Stimulated activated CD8-positive, alpha-beta memory T cell treated with anti-CD3 and anti-CD28 coated beads, Interleukin-15, amount 100 ng/mL, for 1 hour (primary cell): ENCODE results near the gene ZNF396.

Experiments used
- DNase-seq: peaks from one replicate; pipeline ENCODE4 v3.0.0-alpha.2; 2020; ENCODE audit warnings: low read depth

Gene ZNF396

DNA sequence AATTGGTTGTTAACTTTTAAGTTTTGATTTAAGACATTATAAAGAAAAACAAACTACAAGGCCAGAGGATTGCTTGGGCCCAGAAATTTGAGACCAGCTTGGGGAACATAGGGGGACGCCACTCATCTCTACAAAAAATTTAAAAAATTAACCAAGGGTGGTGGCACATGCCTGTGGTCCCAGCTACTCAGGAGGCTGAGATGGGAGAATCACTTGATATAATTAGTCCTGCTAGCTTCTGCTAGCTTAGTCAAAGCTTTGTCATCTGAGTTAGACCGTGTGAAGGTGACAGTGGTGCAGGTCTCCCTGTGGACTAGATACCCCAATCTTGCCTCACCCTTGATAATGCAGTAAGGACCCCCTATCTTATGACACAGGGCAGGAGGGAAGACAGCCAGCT lies 6.0 kb upstream of the ZNF396 start:
- DNase-seq = no peak

DNA sequence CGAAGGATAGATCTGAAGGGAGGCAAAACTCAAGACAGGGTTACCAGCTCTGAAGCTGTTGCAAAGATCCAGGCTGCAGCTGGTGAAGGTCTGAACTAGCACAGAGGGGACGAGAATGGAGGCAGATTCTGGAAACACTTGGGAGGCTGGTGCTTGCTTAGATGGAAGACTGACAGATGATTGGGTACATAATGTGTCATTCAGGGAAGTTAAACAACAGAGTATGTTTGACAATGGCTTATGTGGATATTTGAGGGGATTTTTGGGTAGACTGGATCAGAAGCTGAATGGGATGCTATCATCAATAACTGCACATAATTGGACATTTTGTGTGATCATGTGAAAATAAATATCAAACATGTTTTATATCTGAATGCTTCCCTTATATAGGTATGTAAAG lies 2.3 kb upstream of the ZNF396 start:
- DNase-seq = no peak

DNA sequence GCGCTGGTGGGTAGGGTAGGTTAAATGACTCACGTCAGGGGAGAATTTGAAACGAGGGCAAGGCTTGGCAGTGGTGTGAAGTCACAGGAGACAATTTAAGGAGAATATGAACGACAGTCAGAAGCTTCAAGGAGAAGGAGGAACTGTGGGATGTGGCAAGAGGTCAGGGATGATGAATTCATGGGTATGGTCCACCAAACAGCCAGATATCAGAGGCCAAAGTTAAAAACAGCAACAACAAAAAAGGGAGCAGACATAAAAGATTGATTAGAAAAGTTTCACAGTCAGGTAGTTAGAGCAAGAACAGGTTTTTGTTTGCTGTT lies 1.4 kb upstream of the ZNF396 start:
- no peak for DNase-seq

DNA sequence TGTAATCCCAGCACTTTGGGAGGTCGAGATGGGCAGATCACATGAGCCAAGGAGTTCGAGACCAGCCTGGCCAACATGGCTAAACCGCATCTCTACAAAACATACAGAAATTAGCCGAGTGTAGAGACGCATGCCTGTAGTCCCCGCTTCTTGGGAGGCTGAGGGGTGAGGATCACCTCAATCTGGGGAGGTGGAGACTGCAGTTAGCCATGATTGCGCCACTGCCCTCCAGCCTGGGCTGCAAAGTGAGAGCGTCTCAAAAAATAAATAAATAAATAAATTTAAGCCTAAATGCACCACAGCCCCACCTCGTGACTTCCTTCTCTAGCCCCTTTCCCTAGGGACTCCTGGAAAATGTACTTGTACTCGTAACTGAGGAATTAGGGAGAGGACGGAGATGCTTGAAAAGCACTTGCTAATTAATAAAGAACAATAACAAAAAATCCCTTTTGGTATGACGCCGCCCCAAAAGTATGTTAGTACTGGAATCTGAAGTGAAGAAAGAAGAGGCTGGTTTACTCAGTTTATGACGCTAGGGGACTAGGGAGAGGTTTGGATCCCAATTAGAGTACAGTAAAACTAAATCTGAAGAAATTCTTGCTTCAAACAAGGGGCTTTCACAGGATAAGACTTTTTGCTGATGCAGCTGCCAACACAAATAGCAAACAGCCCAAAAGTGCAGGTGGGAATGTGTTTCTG lies 887 bp upstream of the ZNF396 start:
- no peak for DNase-seq

DNA sequence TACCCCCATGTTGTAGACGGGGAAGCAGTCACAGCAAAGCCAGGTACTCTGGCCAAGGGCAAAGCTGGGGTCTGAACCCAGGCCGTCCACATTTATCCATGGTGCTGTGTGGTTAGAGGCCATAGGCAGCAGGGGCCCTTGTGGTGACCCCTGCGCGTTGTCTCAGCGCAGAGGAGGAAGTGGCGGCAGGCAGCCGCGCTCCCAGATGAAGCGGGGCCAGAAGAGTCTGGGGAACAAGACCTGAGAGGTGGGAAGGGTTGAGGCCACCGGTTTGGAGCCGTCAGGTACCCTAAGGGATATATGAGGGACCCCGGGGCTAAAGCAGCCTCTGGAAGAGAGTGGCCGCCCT lies 770 bp downstream of the ZNF396 start:
- DNase-seq = no peak

DNA sequence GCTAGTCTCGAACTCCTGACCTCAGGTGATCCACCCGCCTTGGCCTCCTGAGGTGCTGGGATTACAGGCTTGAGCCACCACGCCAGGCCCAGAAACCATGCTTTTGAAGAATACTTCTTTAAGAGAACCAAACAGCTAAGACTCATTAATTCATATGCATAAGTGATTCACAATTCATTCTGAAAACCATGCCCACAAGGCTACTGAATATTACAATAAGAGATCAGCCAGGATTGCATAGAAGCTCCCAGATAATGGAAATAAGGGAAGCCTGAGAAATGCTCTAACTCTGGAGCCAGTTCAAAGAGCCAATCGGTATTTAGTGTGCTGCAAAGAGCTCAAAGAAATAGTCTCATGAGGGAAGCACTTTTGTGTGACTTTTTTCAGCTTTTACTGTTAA lies 2.4 kb downstream of the ZNF396 start:
- no peak for DNase-seq

DNA sequence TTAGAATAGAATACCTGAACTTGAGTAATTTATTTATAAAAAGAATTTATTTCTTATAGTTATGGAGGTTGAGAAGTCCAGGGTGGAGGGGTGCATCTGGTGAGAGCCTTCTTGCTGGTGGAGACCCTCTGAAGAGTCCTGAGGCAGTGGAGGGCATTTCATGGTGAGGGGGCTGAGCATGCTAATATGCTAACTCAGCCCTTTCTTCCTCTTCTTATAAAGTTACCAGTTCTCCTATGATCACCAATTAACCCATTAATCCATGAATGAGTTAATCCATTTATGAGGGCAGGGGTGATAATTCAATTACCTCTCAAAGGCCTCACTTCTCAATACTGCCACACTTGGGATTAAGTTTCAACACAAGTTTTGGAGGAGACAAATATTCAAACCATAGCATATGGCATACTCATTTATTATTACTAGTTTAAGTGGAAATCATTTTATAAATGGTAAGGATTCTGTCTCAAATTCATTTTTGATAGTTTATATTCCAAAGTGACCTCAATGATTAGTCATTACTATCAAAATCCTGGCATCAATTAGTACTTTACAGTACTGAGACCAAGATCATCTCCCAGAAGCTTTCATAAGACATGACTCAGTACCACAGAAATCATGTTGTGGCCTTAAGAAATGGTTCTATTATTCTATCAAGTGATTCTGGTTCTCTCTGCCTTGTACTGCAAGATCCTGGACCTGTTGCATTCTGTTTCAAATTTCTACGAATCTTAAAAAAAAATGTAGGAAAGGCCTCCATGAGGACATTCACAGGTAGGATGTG lies 5.5 kb downstream of the ZNF396 start:
- DNase-seq = no peak

DNA sequence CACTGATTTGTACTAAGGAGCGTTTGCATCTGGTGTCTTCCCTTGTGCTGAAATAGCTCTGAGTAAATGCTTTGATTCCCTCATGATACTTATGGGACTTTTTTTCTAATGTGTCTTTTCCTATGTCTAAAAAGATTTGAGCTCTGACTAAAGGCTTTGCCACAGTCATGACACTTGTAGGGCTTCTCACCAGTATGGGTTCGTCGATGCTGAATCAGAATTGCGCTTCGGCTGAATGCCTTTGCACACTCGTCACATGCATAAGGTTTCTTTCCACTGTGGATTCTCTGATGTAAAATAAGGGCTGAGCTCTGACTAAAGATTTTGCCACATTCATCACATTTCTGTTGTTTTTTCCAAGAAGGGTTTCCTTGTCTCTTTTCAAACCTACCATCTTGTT lies 8.0 kb downstream of the ZNF396 start:
- no peak for DNase-seq

DNA sequence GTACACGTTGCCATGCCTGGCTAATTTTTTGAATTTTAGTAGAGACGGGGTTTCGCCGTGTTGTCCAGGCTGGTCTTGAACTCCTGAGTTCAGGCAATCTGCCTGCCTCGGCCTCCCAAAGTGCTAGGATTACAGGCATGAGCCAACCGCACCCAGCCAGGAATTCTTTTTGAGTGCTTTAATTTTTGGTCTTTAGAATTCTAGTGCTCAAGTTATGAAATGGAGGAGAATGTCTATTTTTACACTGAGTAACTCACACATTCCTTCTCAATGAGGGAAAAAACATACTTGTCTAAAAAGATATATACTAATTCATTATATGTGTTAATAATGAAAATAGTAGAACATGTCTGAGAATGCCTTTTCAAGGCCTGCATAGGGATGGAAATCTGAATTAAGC lies 8.5 kb downstream of the ZNF396 start:
- DNase-seq = no peak

DNA sequence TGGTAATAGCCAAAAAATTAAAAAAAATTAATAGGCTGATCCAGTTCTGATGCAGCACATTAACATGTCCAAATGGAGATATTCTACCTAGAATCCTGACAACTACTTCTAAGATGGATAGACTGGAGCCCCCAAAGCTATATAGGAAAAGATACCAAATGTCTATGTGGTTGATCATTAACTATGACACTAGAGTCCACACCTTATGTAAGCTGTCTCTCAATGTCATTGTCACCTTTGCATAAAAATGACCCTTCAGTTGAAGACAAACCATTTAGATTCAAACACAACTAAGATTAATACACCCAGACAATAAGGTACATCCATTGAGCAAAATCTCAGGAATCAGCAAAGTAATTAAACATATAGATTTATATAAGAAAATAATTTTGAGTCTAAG lies 14.6 kb downstream of the ZNF396 start:
- no peak for DNase-seq

DNA sequence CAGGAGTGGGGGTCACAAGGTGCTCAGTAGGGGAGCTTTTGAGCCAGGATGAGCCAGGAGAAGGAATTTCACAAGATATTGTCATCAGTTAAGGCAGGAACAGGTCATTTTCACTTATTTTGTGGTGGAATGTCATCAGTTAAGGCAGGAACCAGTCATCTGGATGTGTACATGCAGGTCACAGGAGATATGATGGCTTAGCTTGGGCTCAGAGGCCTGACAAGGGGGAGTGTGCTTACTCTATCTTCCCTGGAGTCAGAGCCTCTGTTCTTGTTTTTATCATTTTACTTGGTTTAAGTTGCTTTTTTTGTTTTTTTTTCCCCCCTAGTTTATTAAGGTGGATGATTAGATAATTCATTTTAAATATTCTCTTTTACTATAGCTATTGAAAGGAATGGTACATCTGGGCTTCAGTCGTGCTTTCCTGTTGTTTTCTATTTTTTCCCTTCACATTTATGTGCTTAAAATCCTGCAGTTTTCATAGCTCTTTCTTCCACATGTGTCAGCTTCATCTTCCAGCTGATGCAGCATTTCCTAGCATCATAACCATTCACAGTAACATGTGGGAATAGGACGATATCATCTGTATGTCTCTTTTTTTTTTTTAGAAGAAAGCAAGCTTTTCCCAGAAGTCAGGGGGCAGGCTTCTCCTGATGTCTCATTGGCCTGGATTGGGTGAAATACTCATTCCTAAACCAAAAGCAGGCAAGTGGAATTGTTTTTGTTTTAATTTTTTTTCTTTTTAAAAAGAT lies 15.4 kb downstream of the ZNF396 start:
- no peak for DNase-seq

DNA sequence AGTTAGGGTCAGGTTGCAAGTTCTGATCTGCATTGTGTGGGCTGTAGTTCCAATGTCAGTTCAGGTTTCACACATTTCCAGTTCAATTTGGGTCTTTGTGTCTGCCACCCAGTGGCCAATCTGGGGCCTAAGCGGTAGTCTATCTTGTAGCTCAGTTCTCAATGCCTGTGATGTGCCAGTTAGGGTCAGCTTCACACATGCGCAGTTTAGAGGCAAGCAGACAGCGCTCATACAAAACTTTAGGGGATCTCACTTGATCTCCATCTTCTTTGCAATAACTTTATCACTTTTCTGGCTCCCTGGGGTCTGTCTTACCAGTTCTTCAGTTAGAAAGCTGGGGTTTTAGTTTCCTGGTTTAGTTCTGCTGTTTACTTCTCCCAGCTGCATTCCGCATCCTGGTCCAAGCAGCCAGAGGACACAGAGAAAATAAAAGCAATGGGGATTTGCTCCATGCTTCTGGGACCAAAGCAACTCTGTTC lies 22.0 kb downstream of the ZNF396 start:
- peak; percentile 38 for DNase-seq

DNA sequence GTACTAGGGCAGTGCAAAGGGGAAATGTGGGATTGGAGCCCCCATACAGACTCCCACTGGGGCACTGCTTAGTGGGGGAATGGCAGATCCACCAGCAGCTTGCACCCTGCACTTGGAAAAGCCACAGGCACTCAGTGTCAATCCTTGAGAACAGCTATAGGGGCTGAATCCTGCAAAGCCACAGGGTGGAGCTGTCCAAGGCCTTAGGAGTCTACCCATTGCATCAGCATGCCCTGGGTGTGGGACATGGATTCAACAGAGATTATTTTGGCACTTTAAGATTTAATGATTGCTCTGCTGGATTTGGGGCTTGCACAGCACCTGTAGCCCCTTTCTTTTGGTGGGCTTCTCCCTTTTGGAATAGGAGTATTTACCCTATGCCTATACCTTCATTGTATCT lies 24.4 kb downstream of the ZNF396 start:
- DNase-seq = no peak

DNA sequence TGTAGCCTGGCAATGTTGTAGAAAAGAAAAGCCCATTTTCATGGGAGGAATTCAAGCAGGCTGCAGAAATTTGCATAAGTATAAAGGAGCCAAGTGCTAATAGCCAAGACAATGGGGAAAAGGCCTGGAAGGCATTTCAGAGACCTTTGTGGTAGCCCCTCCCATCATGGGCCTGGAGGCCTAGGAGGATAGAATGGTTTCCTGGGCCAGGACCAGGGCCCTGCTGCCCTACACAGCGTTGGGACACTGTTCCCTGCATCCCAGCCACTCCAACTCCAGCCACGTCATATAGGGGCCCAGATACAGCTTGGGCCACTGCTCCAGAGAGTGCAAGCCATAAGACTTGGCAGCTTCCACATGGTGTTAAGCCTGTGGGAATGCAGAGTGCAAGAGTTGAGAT lies 24.9 kb downstream of the ZNF396 start:
- no peak for DNase-seq

DNA sequence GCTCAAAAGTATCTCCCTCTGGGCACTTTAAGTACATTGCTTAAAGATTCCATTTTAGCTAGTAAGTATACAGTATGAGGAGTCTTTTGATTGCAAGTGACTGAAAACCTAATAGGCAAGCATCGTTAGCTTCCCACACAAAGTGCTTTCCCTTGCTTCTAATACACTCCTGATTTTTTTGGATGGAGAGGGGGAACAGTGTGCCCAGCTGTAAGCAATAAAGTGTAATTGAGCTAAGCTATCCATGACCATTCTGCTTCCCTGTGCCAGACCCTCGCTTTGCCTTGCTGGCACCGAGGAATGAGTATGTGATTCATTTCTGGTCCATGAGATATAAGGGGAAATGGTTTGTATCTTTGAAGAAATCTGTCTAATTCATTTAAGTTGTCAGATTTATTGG lies 29.1 kb downstream of the ZNF396 start:
- no peak for DNase-seq

DNA sequence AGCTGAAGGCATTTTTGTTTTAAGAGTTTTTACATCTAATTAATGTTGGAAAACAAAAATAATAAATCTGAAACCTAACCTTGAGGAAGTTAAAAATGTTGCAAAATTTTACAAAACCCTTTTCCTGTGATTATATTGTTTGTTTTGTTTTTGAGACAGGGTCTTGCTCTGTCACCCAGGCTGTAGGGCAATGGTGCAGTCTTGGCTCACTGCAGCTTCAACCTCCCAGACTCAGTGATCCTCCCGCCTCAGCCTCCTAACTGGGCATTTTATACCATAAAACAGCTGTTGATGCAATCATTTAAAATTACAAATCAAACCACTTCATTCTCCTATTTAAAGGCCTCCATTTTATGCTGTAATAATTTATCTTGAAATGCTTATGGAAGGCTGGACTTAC lies 31.2 kb downstream of the ZNF396 start:
- DNase-seq = no peak

DNA sequence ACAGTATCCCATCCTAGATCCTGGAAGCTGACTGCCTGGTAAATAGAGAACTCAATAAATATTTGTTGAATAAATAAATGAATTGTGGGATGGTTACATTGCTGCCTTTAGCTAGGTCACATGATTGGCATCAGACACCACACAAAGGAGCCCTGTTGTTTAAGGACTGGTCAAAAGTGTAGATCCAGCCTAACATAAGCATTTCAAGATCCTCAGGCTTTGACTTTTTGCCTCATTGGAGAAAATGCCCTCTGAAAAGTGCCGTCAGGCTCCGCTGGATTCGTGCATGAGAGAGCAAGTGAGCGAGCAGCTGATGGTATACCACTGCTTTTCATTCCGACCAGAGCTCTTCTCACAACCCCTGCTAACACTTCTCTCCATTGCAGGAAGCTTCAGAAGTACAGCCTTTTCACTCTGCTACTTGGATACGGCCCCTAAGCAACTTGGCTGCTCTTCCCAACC lies 31.6 kb downstream of the ZNF396 start:
- no peak for DNase-seq

DNA sequence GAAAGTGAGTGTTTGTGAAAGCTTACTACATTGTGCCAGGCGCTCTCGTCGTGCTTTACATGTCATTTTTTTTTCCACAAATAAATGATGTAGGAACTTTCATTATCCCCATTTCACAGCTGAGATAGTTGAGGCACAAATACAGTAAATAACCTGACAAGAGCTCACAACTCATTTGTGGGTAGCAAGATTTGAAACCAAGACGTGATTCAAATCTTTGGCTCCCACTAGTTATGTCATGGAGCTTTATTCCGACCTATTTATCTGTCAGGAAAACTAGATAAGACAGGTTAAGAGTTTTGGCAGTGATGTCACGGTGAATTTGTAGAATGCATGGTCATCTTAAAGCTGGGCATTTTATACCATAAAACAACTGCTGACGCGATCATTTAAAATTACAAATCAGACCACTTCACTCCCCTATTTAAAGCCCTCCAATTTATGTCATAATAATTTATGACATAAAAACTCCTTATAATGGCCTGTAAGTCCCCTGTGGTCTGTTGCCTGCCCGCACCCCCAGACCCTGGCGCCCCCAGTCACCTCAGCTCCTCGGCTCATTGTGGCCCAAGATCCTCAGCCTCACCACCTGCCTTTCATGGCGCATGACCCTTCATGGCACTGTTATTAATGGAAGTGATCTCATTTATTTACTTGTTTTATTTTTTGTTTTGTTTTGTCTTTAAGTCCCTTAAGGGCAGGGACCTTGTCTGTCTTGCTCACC lies 32.2 kb downstream of the ZNF396 start:
- no peak for DNase-seq

DNA sequence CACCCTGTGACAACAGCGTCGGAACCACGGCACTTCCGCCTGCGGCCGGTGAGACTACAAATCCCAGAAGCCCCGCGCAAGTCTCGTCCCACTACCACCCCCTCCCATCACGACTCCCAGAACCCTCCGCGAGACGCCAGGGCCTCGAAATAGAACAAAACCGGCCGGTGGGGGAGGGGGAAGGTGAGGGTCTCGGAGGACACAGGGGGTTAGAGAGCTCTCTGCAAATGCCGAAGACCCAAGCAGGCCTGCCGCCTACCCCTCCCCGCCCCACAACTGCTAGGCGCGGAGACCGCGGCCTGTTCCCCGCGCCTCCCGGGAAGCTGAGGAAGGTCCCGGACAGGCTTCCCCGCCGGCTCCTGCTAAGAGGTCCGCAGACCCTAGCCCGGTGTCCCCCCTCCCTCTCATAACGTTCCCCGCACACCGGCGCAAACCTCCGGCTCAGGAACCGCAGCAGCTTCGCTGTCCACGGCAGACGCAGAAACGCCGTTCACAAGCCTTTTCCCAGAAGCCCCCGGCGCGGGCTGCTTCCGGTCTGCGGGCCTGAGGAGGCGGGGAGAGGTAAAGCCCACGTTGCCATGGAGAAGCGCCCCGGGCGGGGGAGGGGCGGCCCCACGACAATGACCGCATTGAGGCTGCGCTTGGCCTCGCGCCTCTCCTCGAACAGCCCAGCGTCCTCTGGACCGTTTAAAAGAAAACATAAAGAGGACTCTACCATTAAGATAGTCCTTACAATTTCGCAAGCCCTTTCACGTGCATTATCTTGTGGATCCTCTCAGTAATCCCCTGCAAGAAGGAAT lies 33.0 kb downstream of the ZNF396 start, which contains the start of gene ZNF24:
Gene ZNF24, minus strand, starts transcription at position 485 of the 800 bp plus-strand sequence. CDS start 3,770 bp downstream, outside the sequence.
- DNase-seq = peak; percentile 82

DNA sequence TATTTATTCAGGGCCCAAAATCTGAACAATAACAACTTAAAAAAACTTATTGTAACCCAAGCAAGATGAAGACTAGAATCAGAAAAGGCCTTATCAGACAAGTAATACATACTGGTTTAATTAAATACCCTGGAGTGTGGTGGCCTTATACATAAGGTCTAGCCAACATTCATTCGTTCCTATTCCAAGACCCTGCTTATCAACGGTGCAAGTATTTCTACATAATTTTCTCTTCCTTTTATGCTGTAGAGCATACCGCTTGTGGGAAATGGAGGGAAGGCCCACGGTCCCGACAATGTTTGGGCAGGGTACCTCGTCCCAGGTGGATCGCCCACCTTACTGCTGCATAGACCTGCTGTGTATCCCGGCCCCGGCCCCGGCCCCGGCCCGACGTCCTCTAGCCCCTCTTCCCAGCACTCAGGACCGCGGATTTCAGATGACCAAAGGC lies 33.6 kb downstream of the ZNF396 start:
- DNase-seq = no peak

DNA sequence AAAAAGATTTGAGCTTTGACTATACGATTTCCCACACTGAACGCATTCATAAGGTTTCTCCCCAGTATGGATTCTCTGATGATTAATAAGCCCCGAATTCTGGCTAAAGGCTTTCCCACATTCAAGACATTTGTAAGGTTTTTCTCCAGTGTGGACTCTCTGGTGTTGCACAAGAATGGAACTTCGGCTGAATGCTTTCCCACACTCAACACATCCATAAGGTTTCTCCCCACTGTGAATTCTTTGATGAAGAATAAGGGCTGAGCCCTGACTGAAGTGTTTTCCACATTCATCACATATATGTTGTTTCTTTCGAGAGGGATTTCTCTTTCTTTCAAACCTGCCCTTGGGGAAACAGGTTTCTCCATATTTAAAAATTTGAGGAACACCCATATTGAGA lies 39.9 kb downstream of the ZNF396 start:
- no peak for DNase-seq
